ENCODE results near the gene HOXD4. TPM values are rescaled to one million over a fixed set of nuclear protein-coding genes. Genes with fewer than 3 reads are reported as not detected.

The HOXD4 gene
- total and polyA plus RNA-seq, 4 donors = 0.12 to 1.1 (median 0.48) TPM

DNA sequence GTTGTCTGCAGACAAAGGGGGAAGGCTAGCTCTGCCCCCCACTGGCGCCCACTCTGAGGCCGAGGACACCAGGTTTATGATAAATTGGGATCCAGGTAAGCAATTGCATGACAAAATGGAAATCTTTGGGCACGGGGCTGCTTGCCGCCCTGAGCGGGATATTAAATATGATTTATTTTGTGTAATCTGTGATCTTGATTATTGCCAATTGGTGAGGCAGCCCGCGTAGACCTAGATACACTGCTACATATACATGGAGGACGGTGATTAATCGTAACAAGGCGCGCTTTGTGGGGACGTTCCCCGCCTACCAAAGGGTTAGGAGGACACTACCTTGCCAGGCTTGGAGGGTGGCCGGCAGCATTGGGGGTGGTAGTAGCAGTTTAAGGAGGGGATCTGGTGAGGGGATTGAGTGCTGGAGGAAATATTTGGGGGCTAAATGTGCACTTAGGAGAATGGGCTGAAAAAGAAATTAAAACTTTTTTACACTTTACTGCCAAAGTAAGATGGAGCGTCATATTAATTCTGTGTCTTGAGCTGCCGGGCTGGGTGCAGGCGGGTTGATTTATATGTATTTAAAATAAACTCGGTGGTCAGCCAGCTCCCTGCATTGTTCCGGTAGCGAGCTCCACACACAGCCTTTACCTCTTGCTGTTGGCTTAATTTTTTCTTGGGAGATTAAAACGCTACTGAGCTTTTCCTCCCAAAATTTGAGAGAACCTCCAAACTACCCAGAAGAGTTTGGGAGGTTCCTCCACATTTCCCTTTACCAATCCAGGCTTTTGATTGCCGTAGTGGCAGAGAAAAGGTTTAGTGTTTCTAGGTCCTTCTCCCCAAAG lies 9.9 kb downstream of the HOXD4 start:
- Histone ChIP-seq H3K4me1 (ENCODE audit: control insufficient read depth in 5 of 5, insufficient read depth in 5 of 5, low read length in 5 of 5) (peaks cover 0 to 33% (median 9%) of the 10 kb centered on the region in 5 donors), H3K27me3 (ENCODE audit: control insufficient read depth in 3 of 3, insufficient read depth in 3 of 3, low read length in 2 of 3) (peaks cover 23 to 96% (median 95%) of the 10 kb centered on the region in 3 donors), H3K27ac (ENCODE audit: low read depth in 1 of 2, low read length in 1 of 2) (no peak overlapping the region), H3K9me3 (ENCODE audit: control insufficient read depth in 4 of 4, insufficient read depth in 3 of 4, low read length in 3 of 4) (peaks cover 0 to 28% (median 0%) of the 10 kb centered on the region in 4 donors), H3K9ac (ENCODE audit: insufficient read depth in 1 of 2, low read length in 2 of 2) (no peak overlapping the region), H3K36me3 (ENCODE audit: control insufficient read depth in 4 of 4, insufficient read depth in 4 of 4, low read length in 4 of 4) (no peaks in the 10 kb centered on the region), H3K4me3 (no peak overlapping the region)
- DNase-seq (peak in 1 of 3 donors; percentile 8), ATAC-seq (ENCODE audit: insufficient read depth, low FRiP score) (no peak)
- 10 to 15% methylated on average over 22 of the region's 22 CpGs for WGBS, 2 donors
- no peak for TF ChIP-seq CTCF (IDR thresholded peaks at IDR 0.05; ENCODE audit: control extremely low read depth, extremely low read depth)

DNA sequence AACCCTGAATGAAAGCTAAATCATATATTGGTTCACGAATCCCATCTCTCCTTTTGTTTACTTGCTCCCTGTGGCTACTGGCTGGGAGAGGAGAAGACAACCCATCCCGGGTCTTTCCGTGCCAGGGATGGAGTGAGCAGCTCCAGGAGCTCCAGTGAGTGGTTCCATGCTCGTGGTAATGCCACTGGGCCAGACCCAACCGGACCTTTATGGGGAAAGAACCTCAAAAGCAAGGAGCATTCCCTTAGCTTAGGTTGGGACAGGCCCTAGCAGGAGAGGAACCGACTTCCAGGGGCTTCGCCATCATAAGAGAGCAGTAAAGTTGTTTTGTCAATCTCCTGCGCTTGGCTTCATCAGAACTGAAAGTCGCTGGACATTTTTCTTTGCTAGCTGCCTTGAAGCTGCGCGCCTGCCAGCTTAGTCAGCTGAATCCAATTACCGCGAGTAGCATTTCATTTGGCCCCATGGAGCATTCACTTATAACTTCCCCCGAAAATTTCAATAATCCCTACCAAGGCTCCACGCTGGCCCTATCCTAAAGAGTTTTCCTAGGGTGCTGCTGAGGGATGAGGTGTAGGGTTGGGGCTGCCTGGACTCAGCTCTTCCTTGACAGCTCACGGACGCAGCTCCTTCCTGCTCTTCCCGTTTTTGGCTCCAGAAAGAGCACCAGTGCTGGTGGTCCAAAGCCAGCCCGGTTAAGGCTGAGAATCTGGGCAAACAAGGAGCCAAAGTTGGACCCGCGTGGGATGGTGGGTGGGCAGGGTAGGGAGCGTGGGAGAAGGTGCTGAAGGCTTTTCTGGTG lies 10.7 kb downstream of the HOXD4 start:
- Histone ChIP-seq H3K27me3 (ENCODE audit: control insufficient read depth in 3 of 3, insufficient read depth in 3 of 3, low read length in 2 of 3) (peaks cover 16 to 96% (median 95%) of the 10 kb centered on the region in 3 donors), H3K36me3 (ENCODE audit: control insufficient read depth in 4 of 4, insufficient read depth in 4 of 4, low read length in 4 of 4) (no peaks in the 10 kb centered on the region), H3K9me3 (ENCODE audit: control insufficient read depth in 4 of 4, insufficient read depth in 3 of 4, low read length in 3 of 4) (peaks cover 0 to 25% (median 0%) of the 10 kb centered on the region in 4 donors), H3K9ac (ENCODE audit: insufficient read depth in 1 of 2, low read length in 2 of 2) (no peak overlapping the region), H3K4me3 (no peak overlapping the region), H3K27ac (ENCODE audit: low read depth in 1 of 2, low read length in 1 of 2) (no peak overlapping the region), H3K4me1 (ENCODE audit: control insufficient read depth in 5 of 5, insufficient read depth in 5 of 5, low read length in 5 of 5) (peaks cover 0 to 31% (median 7%) of the 10 kb centered on the region in 5 donors)
- ATAC-seq (ENCODE audit: insufficient read depth, low FRiP score) (no peak), DNase-seq (peak; percentile 50 to 70 (median 59))
- 7 to 10% methylated on average over 22 of the region's 22 CpGs for WGBS, 2 donors
- no peak for TF ChIP-seq CTCF (IDR thresholded peaks at IDR 0.05; ENCODE audit: control extremely low read depth, extremely low read depth)

DNA sequence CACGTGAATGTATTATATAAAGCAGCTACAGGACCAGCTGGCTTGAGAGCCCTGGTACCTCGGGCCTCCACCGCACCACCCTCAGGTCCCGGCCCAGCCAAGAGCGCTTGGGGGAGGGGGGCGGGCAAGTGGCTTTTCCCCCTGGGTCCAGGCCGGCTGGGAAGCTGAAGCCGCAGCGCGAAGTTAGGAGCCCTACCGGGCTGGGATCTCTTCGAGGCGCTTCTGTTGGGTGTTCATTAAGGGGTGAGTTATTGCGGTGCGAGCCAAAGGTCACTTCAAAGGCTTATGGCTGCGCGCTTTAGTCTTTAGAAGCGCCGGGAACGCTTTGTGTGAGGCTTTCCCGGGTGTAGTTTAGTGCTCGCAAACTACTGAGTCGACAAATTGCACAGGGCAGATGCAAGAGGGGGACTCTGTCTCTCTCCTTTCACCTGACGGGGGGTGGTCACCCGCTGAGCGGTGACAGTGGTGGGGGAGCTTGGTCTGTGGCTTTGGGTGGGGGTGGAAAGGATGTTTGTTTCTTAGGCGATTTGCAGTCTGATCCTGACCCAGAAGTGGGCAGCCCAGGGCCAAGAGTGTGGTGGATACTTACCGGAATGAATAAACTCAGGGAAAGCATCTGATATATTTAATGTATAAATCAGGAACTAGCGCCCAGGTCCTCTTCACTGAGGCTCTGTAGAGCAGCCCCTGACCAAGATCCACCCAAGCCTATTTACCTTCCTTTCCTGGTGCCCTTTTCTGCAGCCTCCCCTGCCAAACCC lies 11.7 kb downstream of the HOXD4 start:
- no peaks in the 10 kb centered on the region for H3K36me3 ChIP-seq (ENCODE audit: control insufficient read depth in 4 of 4, insufficient read depth in 4 of 4, low read length in 4 of 4)
- no peak for TF ChIP-seq CTCF (IDR thresholded peaks at IDR 0.05; ENCODE audit: control extremely low read depth, extremely low read depth)
- H3K9me3 ChIP-seq (ENCODE audit: control insufficient read depth in 4 of 4, insufficient read depth in 3 of 4, low read length in 3 of 4) = peaks cover 0 to 24% (median 0%) of the 10 kb centered on the region in 4 donors
- H3K4me1 ChIP-seq (ENCODE audit: control insufficient read depth in 5 of 5, insufficient read depth in 5 of 5, low read length in 5 of 5) = peaks cover 0 to 29% (median 0%) of the 10 kb centered on the region in 5 donors
- no peak for ATAC-seq (ENCODE audit: insufficient read depth, low FRiP score)
- no peak overlapping the region for H3K9ac ChIP-seq (ENCODE audit: insufficient read depth in 1 of 2, low read length in 2 of 2)
- H3K4me3 ChIP-seq = no peak overlapping the region
- H3K27me3 ChIP-seq (ENCODE audit: control insufficient read depth in 3 of 3, insufficient read depth in 3 of 3, low read length in 2 of 3) = peaks cover 18 to 95% (median 94%) of the 10 kb centered on the region in 3 donors
- DNase-seq = peak in 2 of 3 donors; percentile 8 to 21
- no peak overlapping the region for H3K27ac ChIP-seq (ENCODE audit: low read depth in 1 of 2, low read length in 1 of 2)
- WGBS, 2 donors = 5 to 10% methylated on average over 29 of the region's 29 CpGs
